Activated T-helper 9 cell treated with anti-CD3 and anti-CD28 coated beads, Interleukin-2, amount 50 U/mL, for 16 hours (primary cell): Measurements from ENCODE around the gene PDS5B.
"Not testable (repeated sequence)": the region's sequence is repeated elsewhere in the genome, so short reads cannot be mapped to it uniquely, and the experiment has no call there.

Experiments
- DNase-seq: peaks from one replicate; pipeline ENCODE4 v3.0.0-alpha.2; 2020; ENCODE audit warnings: low read depth

PDS5B gene

GRCh38 chr13:32804673-32805230, 218.5 kb downstream of the PDS5B start:
- DNase-seq = no peak

GRCh38 chr13:32811297-32811800, 225.1 kb downstream of the PDS5B start:
- DNase-seq = no peak

DNA sequence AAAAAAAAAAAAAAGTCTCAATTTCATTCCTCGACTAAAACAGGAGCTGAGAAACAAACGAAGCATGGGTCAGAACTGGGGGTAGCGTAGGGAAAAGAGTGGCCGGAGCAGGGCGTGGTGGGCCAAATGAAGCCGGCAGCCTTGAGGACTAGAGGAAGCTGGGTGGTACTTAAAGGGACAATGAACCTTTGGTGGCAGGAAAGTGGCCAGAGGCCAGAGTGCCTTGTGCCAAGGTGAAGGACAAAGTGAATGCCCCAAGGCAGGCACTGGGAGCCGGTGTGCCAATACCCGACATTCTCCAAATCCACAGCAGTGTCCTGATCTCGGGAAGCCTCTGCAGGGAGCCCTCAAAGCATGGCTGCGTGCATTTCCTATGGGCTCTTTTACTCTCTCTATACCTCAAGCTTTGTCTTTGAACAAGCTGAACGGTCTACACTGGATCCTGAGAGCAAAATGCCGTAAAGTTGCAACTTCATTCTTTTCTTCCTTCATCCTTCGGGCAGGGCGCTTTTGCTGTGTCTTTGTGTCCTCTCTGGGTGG, 235.0 kb downstream of the PDS5B start:
- no peak for DNase-seq

- DNase-seq = no peak
These were observed 236.5 kb downstream of the PDS5B start for GRCh38 chr13:32822771-32823170.

GRCh38 chr13:32823597-32823996, 237.3 kb downstream of the PDS5B start:
- no peak for DNase-seq

DNA sequence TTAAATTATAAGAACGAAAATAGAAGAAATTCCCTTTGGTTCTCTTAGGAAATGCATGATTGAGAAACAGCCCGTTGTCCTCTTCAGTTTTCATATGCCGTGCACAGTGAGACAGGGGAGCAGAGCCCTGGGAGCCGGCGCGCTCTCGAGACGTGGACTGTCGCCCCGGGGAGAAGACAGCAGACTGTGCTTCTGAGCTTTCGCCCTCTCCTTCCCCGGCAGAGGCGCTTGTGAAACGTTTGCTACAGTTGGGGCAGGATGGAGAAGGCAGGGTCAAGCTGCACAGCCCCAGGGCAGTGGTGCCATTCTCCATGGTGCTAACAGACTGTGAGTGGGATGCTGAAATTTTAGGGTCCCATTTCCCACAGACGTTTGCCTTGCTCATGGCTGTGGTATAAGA, 237.8 kb downstream of the PDS5B start:
- no peak for DNase-seq

- DNase-seq = no peak
These were observed 238.4 kb downstream of the PDS5B start for GRCh38 chr13:32824675-32825074.

GRCh38 chr13:32825481-32825880, 239.2 kb downstream of the PDS5B start:
- DNase-seq = no peak

GRCh38 chr13:32826372-32826771, 240.1 kb downstream of the PDS5B start:
- not testable (repeated sequence) for DNase-seq
